Vagina (tissue), 2 donors: ENCODE results near the gene PHC2.

Experiments
- CTCF ChIP-seq, 3 experiments: fragments of 450-650 bp in 2 of 3; fragments of 200-600 bp in 1 of 3; sonication (generic) in 1 of 3; IDR thresholded peaks; one replicate each; pipeline ENCODE4 v1.5.1; 2017 to 2019; ENCODE audit warnings: antibody characterized with exemption in 3 of 3, mild to moderate bottlenecking in 2 of 3, moderate library complexity in 2 of 3
- POLR2A ChIP-seq, 2 donors: fragments of 450-650 bp; IDR thresholded peaks; one replicate each; pipeline ENCODE4 v1.6.1; 2017; ENCODE audit warnings: antibody characterized with exemption in 2 of 2, mild to moderate bottlenecking in 2 of 2, moderate library complexity in 2 of 2

GRCh38 chr1:33358114-33358794 is 72.6 kb downstream of the PHC2 start:
- TF ChIP-seq CTCF (IDR thresholded peaks at IDR 0.05) = no peak
- no peak for TF ChIP-seq POLR2A (IDR thresholded peaks at IDR 0.05)
